Spleen (tissue), 11 donors: ENCODE results near the gene PRR5L. TPM values are rescaled to one million over a fixed set of nuclear protein-coding genes. Genes with fewer than 3 reads are reported as not detected.

ENCODE experiments used
- DNase-seq: peaks from one replicate; pipeline ENCODE4 v3.0.0-alpha.2; 2020
- H3K27ac ChIP-seq, 8 donors: fragments of 200-600 bp; sonication (generic) in 7 of 8; 1 replicate in 4 of 8; 2 replicates in 4 of 8; pipeline versions ENCODE4 v1.5.0 to v1.8.0; 2016 to 2021; ENCODE audit warnings: inconsistent platforms in 4 of 8, mild to moderate bottlenecking in 4 of 8, moderate library complexity in 1 of 8
- H3K27me3 ChIP-seq, 7 donors: fragments of 200-600 bp; sonication (generic) in 6 of 7; replicated peaks in 1 of 7; 1 replicate in 4 of 7; 2 replicates in 3 of 7; pipeline versions ENCODE4 v1.5.0 to v1.8.0; 2016 to 2021; ENCODE audit warnings: inconsistent platforms in 3 of 7, mild to moderate bottlenecking in 1 of 7
- H3K36me3 ChIP-seq, 6 donors: fragments of 200-600 bp; sonication (generic) in 5 of 6; 1 replicate in 4 of 6; 2 replicates in 2 of 6; pipeline versions ENCODE4 v1.5.0 to v1.8.0; 2016 to 2021; ENCODE audit warnings: inconsistent platforms in 2 of 6
- H3K4me1 ChIP-seq, 6 donors: fragments of 200-600 bp; sonication (generic) in 5 of 6; 1 replicate in 3 of 6; 2 replicates in 3 of 6; pipeline versions ENCODE4 v1.5.0 to v1.8.0; 2016 to 2021; ENCODE audit warnings: inconsistent platforms in 3 of 6
- H3K4me3 ChIP-seq, 8 donors: fragments of 200-600 bp; sonication (generic) in 7 of 8; 1 replicate in 4 of 8; 2 replicates in 4 of 8; pipeline versions ENCODE4 v1.5.0 to v1.8.0; 2016 to 2021; ENCODE audit warnings: inconsistent platforms in 4 of 8, mild to moderate bottlenecking in 4 of 8, moderate library complexity in 2 of 8
- H3K9me3 ChIP-seq, 8 donors: fragments of 200-600 bp; sonication (generic) in 7 of 8; 1 replicate in 4 of 8; 2 replicates in 4 of 8; pipeline versions ENCODE4 v1.5.0 to v1.8.0; 2016 to 2021; ENCODE audit warnings: inconsistent platforms in 4 of 8
- CTCF ChIP-seq, 11 experiments: fragments of 200-600 bp in 7 of 11; fragments of 450-650 bp in 4 of 11; sonication (generic) in 4 of 11; IDR thresholded peaks in 8 of 11; conservative IDR thresholded peaks in 3 of 11; 1 replicate in 7 of 11; 2 replicates in 4 of 11; pipeline versions ENCODE4 v1.4.0 to v1.8.0; 2016 to 2021; ENCODE audit warnings: antibody characterized with exemption in 11 of 11, inconsistent platforms in 4 of 11, mild to moderate bottlenecking in 1 of 11
- POLR2A ChIP-seq, 3 donors: fragments of 450-650 bp; IDR thresholded peaks; one replicate each; pipeline ENCODE4 v1.5.1; 2017; ENCODE audit warnings: antibody characterized with exemption in 3 of 3, mild to moderate bottlenecking in 1 of 3
- POLR2AphosphoS5 ChIP-seq, 3 donors: sonication (generic); formaldehyde crosslinking; IDR thresholded peaks; one replicate each; pipeline ENCODE4 v1.5.1; 2017; ENCODE audit warnings: antibody characterized with exemption in 3 of 3
- WGBS, 5 donors: extraction: QIAGEN DNeasy Blood & Tissue Kit in 3 of 5; methylation state at CpG; one replicate each; pipeline versions ENCODE4 v1.1.5 to v1.1.7; 2013 to 2018; 5-methylcytosine and 5-hydroxymethylcytosine counted together
- intact Hi-C: fragments of 100-400 bp; cut with DNase I; formaldehyde crosslinking; loops from one replicate; pipeline ENCODE4 v1.15.0; 2023; ENCODE audit warnings: low total_unique reads
- polyA plus RNA-seq, 3 donors: library from polyadenylated mRNA; stranded (reverse); fragments of 200-250 nt; gene quantifications; one replicate each; pipeline ENCODE4 v1.2.1, GENCODE V29; 2013
- total RNA-seq, 7 donors: library from RNA; depleted of rRNA in 3 of 7; stranded (reverse); fragments of >200 nt in 3 of 7; fragmentation: NEBNext Ultra II Directional in 4 of 7; extraction: Animal tissue kit (Norgen Biotek cat#: 25700) in 4 of 7; gene quantifications; one replicate each; pipeline versions ENCODE4 v1.1.0 to v1.2.1, GENCODE V29; 2016 to 2021
- donor health status: healthy with polysubstance abuse.
- donor health status: DM: no; HTN: no; CAD: no; lungs with moderate emphysema.
- donor health status: DM: no; HTN: no; CAD: no.
- donor health status: Bipolar disorder and iron deficiency.
- donor health status: healthy.
- donor health status: DM: no; HTN: no; CAD: no.
- donor health status: DM: yes; HTN: yes; CAD: no.

Gene PRR5L
- total and polyA plus RNA-seq, 10 donors = 10.7 to 330 (median 140) TPM

GRCh38 chr11:36312611-36313472 lies 16.8 kb downstream of the PRR5L start:
- 64 to 77% (median 71%) methylated on average over 6 of the region's 6 CpGs for WGBS, 5 donors
- no peak for DNase-seq

GRCh38 chr11:36313750-36314433 lies 17.8 kb downstream of the PRR5L start:
- DNase-seq = no peak
- Histone ChIP-seq H3K4me3 (no peak overlapping the region), H3K36me3 (no peaks in the 10 kb centered on the region), H3K9me3 (no peaks in the 10 kb centered on the region), H3K27me3 (no peaks in the 10 kb centered on the region), H3K27ac (no peak overlapping the region), H3K4me1 (peaks cover 0 to 4% (median 0%) of the 10 kb centered on the region in 6 donors)
- TF ChIP-seq POLR2AphosphoS5 (IDR thresholded peaks at IDR 0.05) = no peak
- TF ChIP-seq POLR2A (IDR thresholded peaks at IDR 0.05) = no peak
- no peak for TF ChIP-seq CTCF (IDR thresholded peaks at IDR 0.05 in 8 of 11, conservative IDR thresholded peaks at IDR 0.05 in 3 of 11)
- 61 to 75% (median 66%) methylated on average over 3 of the region's 3 CpGs for WGBS, 5 donors
- intact Hi-C loops = no loop called here

More at GRCh38 chr11:36312611-36313472, 16.8 kb downstream of the PRR5L start:
- no peak overlapping the region for H3K4me3 ChIP-seq
- H3K4me1 ChIP-seq = peaks cover 0 to 7% (median 0%) of the 10 kb centered on the region in 6 donors
- no peaks in the 10 kb centered on the region for H3K9me3 ChIP-seq
- H3K36me3 ChIP-seq = no peaks in the 10 kb centered on the region
- H3K27me3 ChIP-seq = no peaks in the 10 kb centered on the region
- H3K27ac ChIP-seq = no peak overlapping the region
- intact Hi-C loops = no loop called here
- TF ChIP-seq POLR2A (IDR thresholded peaks at IDR 0.05) (no peak), CTCF (IDR thresholded peaks at IDR 0.05 in 8 of 11, conservative IDR thresholded peaks at IDR 0.05 in 3 of 11) (no peak)

- Histone ChIP-seq H3K9me3 (no peaks in the 10 kb centered on the region), H3K36me3 (no peaks in the 10 kb centered on the region), H3K27me3 (no peaks in the 10 kb centered on the region), H3K27ac (no peak overlapping the region), H3K4me1 (peaks cover 0 to 4% (median 0%) of the 10 kb centered on the region in 6 donors), H3K4me3 (no peak overlapping the region)
- DNase-seq = no peak
- whole genome bisulfite sequencing, 5 donors = 66 to 82% (median 76%) methylated on average over 6 of the region's 6 CpGs
- no peak for TF ChIP-seq CTCF (IDR thresholded peaks at IDR 0.05 in 8 of 11, conservative IDR thresholded peaks at IDR 0.05 in 3 of 11)
- no peak for TF ChIP-seq POLR2A (IDR thresholded peaks at IDR 0.05)
- TF ChIP-seq POLR2AphosphoS5 (IDR thresholded peaks at IDR 0.05) = no peak
- intact Hi-C loops = no loop called here
These were observed 18.3 kb downstream of the PRR5L start for GRCh38 chr11:36314434-36314767.

GRCh38 chr11:36316049-36316448 lies 20.0 kb downstream of the PRR5L start:
- H3K4me1 ChIP-seq = peaks cover 0 to 2% (median 0%) of the 10 kb centered on the region in 6 donors
- no peak overlapping the region for H3K27ac ChIP-seq
- no peak overlapping the region for H3K4me3 ChIP-seq
- DNase-seq = no peak
- WGBS, 5 donors = 70 to 89% (median 81%) methylated on average over 3 of the region's 3 CpGs
- no peaks in the 10 kb centered on the region for H3K9me3 ChIP-seq
- no peak for TF ChIP-seq POLR2A (IDR thresholded peaks at IDR 0.05)
- no peak for TF ChIP-seq CTCF (IDR thresholded peaks at IDR 0.05 in 8 of 11, conservative IDR thresholded peaks at IDR 0.05 in 3 of 11)
- intact Hi-C loops = no loop called here
- H3K36me3 ChIP-seq = no peaks in the 10 kb centered on the region
- no peaks in the 10 kb centered on the region for H3K27me3 ChIP-seq
